ENCODE measurements around the gene JARID2. TPM values are rescaled to one million over a fixed set of nuclear protein-coding genes. Genes with fewer than 3 reads are reported as not detected.
A peak's percentile ranks its signal among the peaks of the same experiment; 100 is the strongest.

The JARID2 gene
- total RNA-seq: 10 to 100 TPM; 10.4 to 42.6 (median 14.0) TPM
- polyA plus RNA-seq: 1 to 10 TPM; 2.4 to 3.8 (median 3.6) TPM
- long read RNA-seq, donor 1: 0 reads
- long read RNA-seq, donor 2, full-length matches to known transcripts: 1 of 1 reads
- long read RNA-seq, donor 2, partial matches to known transcripts: 0 of 1 reads
- long read RNA-seq, donor 2, other reads (novel, unspliced or antisense): 0 of 1 reads
- long read RNA-seq, donor 3: 0 reads
- long read RNA-seq, donor 4: 0 reads
- long read RNA-seq, donor 5: 0 reads
- long read RNA-seq, donor 6, partial matches to known transcripts: 5 of 5 reads
- long read RNA-seq, donor 6, other reads (novel, unspliced or antisense): 0 of 5 reads
- long read RNA-seq, donor 7: 0 reads
- long read RNA-seq, donor 8: 0 reads
- long read RNA-seq, donor 9: 0 reads
- long read RNA-seq, donor 10: 0 reads

GRCh38 chr6:15245361-15246216, at the start of gene JARID2:
Gene JARID2 (plus strand): TSS chr6:15246069. CDS start chr6:15246540, 471 bp downstream.
- Histone ChIP-seq H3K36me3 (no peaks in the 10 kb centered on the region), H3K9me3 (no peaks in the 10 kb centered on the region), H3K27me3 (no peaks in the 10 kb centered on the region), H3K4me3 (peak within 1 kb of the TSS; percentile 79 to 89 (median 84)), H3K4me1 (peaks cover 10 to 41% (median 27%) of the 10 kb centered on the region in 4 donors), H3K27ac (peak within 1 kb of the TSS; percentile 92 to 98 (median 97))
- peak; percentile 70 to 94 (median 92) for TF ChIP-seq POLR2AphosphoS5 (IDR thresholded peaks at IDR 0.05)
- TF ChIP-seq CTCF (IDR thresholded peaks at IDR 0.05): no peak
- peak in 2 of 4 donors; percentile 72 to 80 for TF ChIP-seq POLR2A (IDR thresholded peaks at IDR 0.05)
- DNase-seq: peak; percentile 99
- 0 to 1% (median 0%) methylated on average over 48 to 59 of the region's 59 CpGs for WGBS, 5 donors
- intact Hi-C loops (cut with DNase I; ENCODE audit: low total_unique reads): no loop called here

GRCh38 chr6:15200087-15200486, 45.8 kb upstream of the JARID2 start:
- TF ChIP-seq POLR2A (IDR thresholded peaks at IDR 0.05) (no peak), CTCF (IDR thresholded peaks at IDR 0.05) (no peak), EP300 (IDR thresholded peaks at IDR 0.05) (no peak), POLR2AphosphoS5 (IDR thresholded peaks at IDR 0.05) (no peak)
- 81 to 91% (median 85%) methylated on average over 5 of the region's 5 CpGs for WGBS, 5 donors
- intact Hi-C loops (cut with DNase I; ENCODE audit: low total_unique reads): no loop called here
- Histone ChIP-seq H3K36me3 (no peaks in the 10 kb centered on the region), H3K9me3 (no peaks in the 10 kb centered on the region), H3K27ac (no peak overlapping the region), H3K4me1 (no peaks in the 10 kb centered on the region), H3K4me3 (no peak overlapping the region), H3K27me3 (no peaks in the 10 kb centered on the region)
- peak in 1 of 2 donors; percentile 14 for DNase-seq

- Histone ChIP-seq H3K9me3 (no peaks in the 10 kb centered on the region), H3K27ac (no peak overlapping the region), H3K27me3 (no peaks in the 10 kb centered on the region), H3K4me1 (no peaks in the 10 kb centered on the region), H3K36me3 (no peaks in the 10 kb centered on the region), H3K4me3 (no peak overlapping the region)
- 90 to 100% (median 96%) methylated on average over 4 of the region's 4 CpGs for WGBS, 5 donors
- DNase-seq: no peak
- intact Hi-C loops (cut with DNase I; ENCODE audit: low total_unique reads): no loop called here
- TF ChIP-seq POLR2AphosphoS5 (IDR thresholded peaks at IDR 0.05) (no peak), CTCF (IDR thresholded peaks at IDR 0.05) (no peak), POLR2A (IDR thresholded peaks at IDR 0.05) (no peak), EP300 (IDR thresholded peaks at IDR 0.05) (no peak)
These were observed 40.5 kb upstream of the JARID2 start for GRCh38 chr6:15205321-15205720.

GRCh38 chr6:15206887-15207286, 39.0 kb upstream of the JARID2 start:
- no peak for DNase-seq
- no peaks in the 10 kb centered on the region for H3K36me3 ChIP-seq
- TF ChIP-seq CTCF (IDR thresholded peaks at IDR 0.05): no peak
- no peak for TF ChIP-seq EP300 (IDR thresholded peaks at IDR 0.05)
- no peak for TF ChIP-seq POLR2A (IDR thresholded peaks at IDR 0.05)
- TF ChIP-seq POLR2AphosphoS5 (IDR thresholded peaks at IDR 0.05): no peak
- intact Hi-C loops (cut with DNase I; ENCODE audit: low total_unique reads): no loop called here
- WGBS, 5 donors: 76 to 79% (median 78%) methylated on average over 2 of the region's 2 CpGs
- no peaks in the 10 kb centered on the region for H3K4me1 ChIP-seq
- no peaks in the 10 kb centered on the region for H3K9me3 ChIP-seq
- no peaks in the 10 kb centered on the region for H3K27me3 ChIP-seq
- H3K4me3 ChIP-seq: no peak overlapping the region
- H3K27ac ChIP-seq: no peak overlapping the region
